GM18909 (cell line): ENCODE results near the gene NDUFS6.
"Not testable (repeated sequence)": the region's sequence is repeated elsewhere in the genome, so short reads cannot be mapped to it uniquely, and the experiment has no call there.

Experiments
- ATAC-seq: cut with Tn5 transposase; IDR thresholded peaks from one replicate; pipeline ENCODE4 v1.9.1; 2021; ENCODE audit warnings: mild to moderate bottlenecking; ENCODE audit not compliant: unreplicated experiment, poor library complexity

The NDUFS6 gene

GRCh38 chr5:1810581-1811101, 9.4 kb downstream of the NDUFS6 start:
- no peak for ATAC-seq

GRCh38 chr5:1814183-1815020, 13.2 kb downstream of the NDUFS6 start:
- no peak for ATAC-seq

GRCh38 chr5:1815071-1815786, 14.0 kb downstream of the NDUFS6 start:
- ATAC-seq, result no peak

GRCh38 chr5:1815881-1816292, 14.7 kb downstream of the NDUFS6 start:
- ATAC-seq, result no peak

- ATAC-seq, result not testable (repeated sequence)
Observed at GRCh38 chr5:1816495-1817089, 15.4 kb downstream of the NDUFS6 start.

- ATAC-seq, result no peak
Observed at GRCh38 chr5:1817261-1818043, 16.2 kb downstream of the NDUFS6 start.

GRCh38 chr5:1818784-1819183, 17.6 kb downstream of the NDUFS6 start:
- no peak for ATAC-seq

- no peak for ATAC-seq
Observed at GRCh38 chr5:1819458-1819857, 18.3 kb downstream of the NDUFS6 start.

GRCh38 chr5:1820381-1820780, 19.2 kb downstream of the NDUFS6 start:
- no peak for ATAC-seq

- ATAC-seq, result no peak
Observed at GRCh38 chr5:1820926-1821325, 19.7 kb downstream of the NDUFS6 start.

- no peak for ATAC-seq
Observed at GRCh38 chr5:1821862-1822261, 20.7 kb downstream of the NDUFS6 start.

GRCh38 chr5:1823381-1824034, 22.3 kb downstream of the NDUFS6 start:
- ATAC-seq, result no peak

GRCh38 chr5:1824109-1824821, 23.1 kb downstream of the NDUFS6 start:
- no peak for ATAC-seq

- no peak for ATAC-seq
Observed at GRCh38 chr5:1824903-1825841, 24.0 kb downstream of the NDUFS6 start.

GRCh38 chr5:1826235-1826980, 25.2 kb downstream of the NDUFS6 start:
- ATAC-seq, result no peak

GRCh38 chr5:1827025-1827885, 26.0 kb downstream of the NDUFS6 start:
- ATAC-seq, result no peak
